ENCODE data around the gene RSU1. TPM values are rescaled to one million over a fixed set of nuclear protein-coding genes. Genes with fewer than 3 reads are reported as not detected.
"Not testable (repeated sequence)": the region's sequence is repeated elsewhere in the genome, so short reads cannot be mapped to it uniquely, and the experiment has no call there.

RSU1 gene
- polyA plus RNA-seq, 1 experiment: 277 TPM

- no peaks in the 10 kb centered on the region for H3K36me3 ChIP-seq (ENCODE audit: control insufficient read depth, insufficient read depth, low read length)
- TF ChIP-seq CTCF (IDR thresholded peaks at IDR 0.05; ENCODE audit: insufficient read depth, low read depth, low read length): peak; percentile 41
- no peaks in the 10 kb centered on the region for H3K27me3 ChIP-seq (ENCODE audit: control insufficient read depth, insufficient read depth, low read length)
- ChIA-PET POLR2A (no interaction called here), CTCF (interaction anchor here (0.6 to 1.8 kb wide), 11 partner anchors 10 to 586 kb away, joined by 3 to 11 read pairs (median 5); partner anchors contain the start of gene RSU1)
- no peak overlapping the region for H3K4me3 ChIP-seq (ENCODE audit: low read depth, low read length)
- DNase-seq (ENCODE audit: low read depth): peak; percentile 47
Observed at GRCh38 chr10:16843252-16843870, 26.1 kb upstream of the RSU1 start.

- no peaks in the 10 kb centered on the region for H3K27me3 ChIP-seq (ENCODE audit: control insufficient read depth, insufficient read depth, low read length)
- no peak overlapping the region for H3K4me3 ChIP-seq (ENCODE audit: low read depth, low read length)
- CTCF ChIA-PET: interaction anchor here (1.2 kb wide), 1 partner anchor 421 kb away, joined by 7 read pairs; no protein-coding TSS in a partner anchor
- POLR2A ChIA-PET: interaction anchor here (0.7 kb wide), 1 partner anchor 276 kb away, joined by 5 read pairs; no protein-coding TSS in a partner anchor
- no peak for DNase-seq (ENCODE audit: low read depth)
- no peak for TF ChIP-seq CTCF (IDR thresholded peaks at IDR 0.05; ENCODE audit: insufficient read depth, low read depth, low read length)
- H3K36me3 ChIP-seq (ENCODE audit: control insufficient read depth, insufficient read depth, low read length): no peaks in the 10 kb centered on the region
Observed at GRCh38 chr10:16835228-16835627, 18.0 kb upstream of the RSU1 start.

GRCh38 chr10:16832351-16833080 is 15.3 kb upstream of the RSU1 start:
- H3K36me3 ChIP-seq (ENCODE audit: control insufficient read depth, insufficient read depth, low read length): no peaks in the 10 kb centered on the region
- H3K4me3 ChIP-seq (ENCODE audit: low read depth, low read length): no peak overlapping the region
- POLR2A ChIA-PET: interaction anchor here (0.5 kb wide), 1 partner anchor 1272 kb away, joined by 3 read pairs; no protein-coding TSS in a partner anchor
- no peak for TF ChIP-seq CTCF (IDR thresholded peaks at IDR 0.05; ENCODE audit: insufficient read depth, low read depth, low read length)
- H3K27me3 ChIP-seq (ENCODE audit: control insufficient read depth, insufficient read depth, low read length): no peaks in the 10 kb centered on the region
- CTCF ChIA-PET: interaction anchor here (1.8 kb wide), 1 partner anchor 10 kb away, joined by 5 read pairs; no protein-coding TSS in a partner anchor
- DNase-seq (ENCODE audit: low read depth): peak; percentile 85

GRCh38 chr10:16828701-16829175 is 11.5 kb upstream of the RSU1 start:
- Histone ChIP-seq H3K4me3 (ENCODE audit: low read depth, low read length) (no peak overlapping the region), H3K36me3 (ENCODE audit: control insufficient read depth, insufficient read depth, low read length) (no peaks in the 10 kb centered on the region), H3K27me3 (ENCODE audit: control insufficient read depth, insufficient read depth, low read length) (no peaks in the 10 kb centered on the region)
- peak; percentile 62 for DNase-seq (ENCODE audit: low read depth)
- ChIA-PET CTCF (interaction anchor here (0.6 to 3.7 kb wide), 19 partner anchors 9 to 956 kb away, joined by 3 to 30 read pairs (median 4); partner anchors contain the start of gene RSU1), POLR2A (interaction anchor here (0.6 kb wide), 2 partner anchors 400 to 402 kb away, joined by 3 to 7 read pairs; no protein-coding TSS in a partner anchor)
- TF ChIP-seq CTCF (IDR thresholded peaks at IDR 0.05; ENCODE audit: insufficient read depth, low read depth, low read length): no peak

- peak; percentile 57 for TF ChIP-seq CTCF (IDR thresholded peaks at IDR 0.05; ENCODE audit: insufficient read depth, low read depth, low read length)
- H3K36me3 ChIP-seq (ENCODE audit: control insufficient read depth, insufficient read depth, low read length): no peaks in the 10 kb centered on the region
- POLR2A ChIA-PET: interaction anchor here (0.6 kb wide), 1 partner anchor 402 kb away, joined by 7 read pairs; no protein-coding TSS in a partner anchor
- CTCF ChIA-PET: interaction anchor here (0.6 to 3.7 kb wide), 21 partner anchors 8 to 957 kb away, joined by 3 to 30 read pairs (median 4); partner anchors contain the start of gene RSU1
- no peaks in the 10 kb centered on the region for H3K27me3 ChIP-seq (ENCODE audit: control insufficient read depth, insufficient read depth, low read length)
- DNase-seq (ENCODE audit: low read depth): no peak
- no peak overlapping the region for H3K4me3 ChIP-seq (ENCODE audit: low read depth, low read length)
Observed at GRCh38 chr10:16828114-16828568, 10.9 kb upstream of the RSU1 start.

GRCh38 chr10:16827474-16827873 is 10.2 kb upstream of the RSU1 start:
- H3K36me3 ChIP-seq (ENCODE audit: control insufficient read depth, insufficient read depth, low read length); DNase-seq (ENCODE audit: low read depth); H3K4me3 ChIP-seq (ENCODE audit: low read depth, low read length); H3K27me3 ChIP-seq (ENCODE audit: control insufficient read depth, insufficient read depth, low read length): not testable (repeated sequence)
- CTCF ChIA-PET: interaction anchor here (0.7 to 3.7 kb wide), 12 partner anchors 10 to 956 kb away, joined by 3 to 30 read pairs (median 4); partner anchors contain the start of gene RSU1
- POLR2A ChIA-PET: interaction anchor here (0.6 kb wide), 1 partner anchor 612 kb away, joined by 9 read pairs; no protein-coding TSS in a partner anchor
